Endometrial microvascular endothelial cells (primary cell): ENCODE measurements around the gene CTNNAL1. TPM values are rescaled to one million over a fixed set of nuclear protein-coding genes. Genes with fewer than 3 reads are reported as not detected.
"Not testable (repeated sequence)": the region's sequence is repeated elsewhere in the genome, so short reads cannot be mapped to it uniquely, and the experiment has no call there.

Experiments used
- in situ Hi-C: cut with HindIII; loops from 2 replicates; pipeline ENCODE4 v1.10.0; 2017; ENCODE audit warnings: low sequenced_read_pairs, low pct_unique_long_range_greater_than_20kb; ENCODE audit errors: inconsistent ontology term
- total RNA-seq: library from RNA; depleted of rRNA; stranded (reverse); fragments of >200 nt; gene quantifications from one replicate; pipeline ENCODE4 v1.2.3, GENCODE V29; 2015; ENCODE audit errors: inconsistent ontology term

Gene CTNNAL1
- total RNA-seq, 1 donor from 2014 or later = 153 TPM

DNA sequence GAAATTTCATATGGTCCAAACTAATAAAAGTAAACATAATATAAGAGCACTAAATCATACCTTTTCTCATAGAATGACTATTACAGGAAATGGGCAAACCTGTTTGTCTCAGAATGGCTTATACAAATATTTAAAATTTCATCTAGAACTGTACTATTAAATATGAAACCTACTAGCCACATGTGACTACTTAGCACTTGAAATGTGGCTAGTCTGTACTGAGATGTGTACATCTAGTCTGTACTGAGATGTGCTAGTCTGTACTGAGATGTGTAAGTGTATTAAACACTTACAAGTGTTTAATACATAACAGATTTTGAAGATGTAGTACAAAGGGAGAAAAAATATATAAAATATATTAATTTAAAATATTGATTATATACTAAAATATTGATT, 56.7 kb downstream of the CTNNAL1 start:
- in situ Hi-C loops = no loop called here

GRCh38 chr9:108956022-108956630, 57.2 kb downstream of the CTNNAL1 start:
- in situ Hi-C loops = no loop called here

- in situ Hi-C loops = no loop called here
Measured at GRCh38 chr9:108953983-108954574, 59.2 kb downstream of the CTNNAL1 start.

DNA sequence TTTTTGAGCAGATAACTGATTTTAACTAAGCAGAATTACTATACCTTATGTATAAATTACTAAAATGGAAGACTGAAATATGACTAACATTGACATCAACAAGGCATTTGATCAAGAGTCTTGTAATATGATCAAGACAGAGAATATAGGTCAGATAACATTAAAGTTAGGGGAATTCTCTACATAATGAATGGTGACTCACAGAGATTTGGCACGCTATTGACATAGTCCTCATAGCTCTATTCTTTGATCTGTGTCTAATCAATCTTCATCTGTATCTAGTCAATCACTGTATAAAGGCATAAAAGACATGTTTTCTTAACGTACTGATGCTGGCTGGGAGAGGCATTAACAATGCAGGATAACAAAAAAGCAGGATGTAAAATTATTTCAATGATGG, 61.7 kb downstream of the CTNNAL1 start:
- in situ Hi-C loops = no loop called here

GRCh38 chr9:108950168-108950567, 63.1 kb downstream of the CTNNAL1 start:
- in situ Hi-C loops = no loop called here

DNA sequence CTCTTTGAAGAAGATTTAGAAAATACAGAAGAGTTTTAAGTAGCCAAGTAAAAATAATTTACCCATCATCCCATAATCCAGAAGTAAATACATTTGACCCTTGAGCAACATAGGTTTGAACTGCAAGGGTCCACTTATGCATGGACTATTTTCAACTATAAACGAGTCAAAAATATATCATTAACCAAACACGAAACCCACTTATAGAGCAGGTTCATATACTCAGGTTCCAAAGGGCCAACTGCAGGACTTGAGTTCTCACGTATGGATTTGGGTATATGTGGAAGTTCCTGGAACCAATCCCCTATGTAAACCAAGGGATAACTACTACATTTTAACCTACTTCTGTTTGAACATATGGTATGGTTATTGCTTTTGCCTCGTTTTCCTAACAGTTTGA, 73.3 kb downstream of the CTNNAL1 start:
- in situ Hi-C loops = no loop called here

DNA sequence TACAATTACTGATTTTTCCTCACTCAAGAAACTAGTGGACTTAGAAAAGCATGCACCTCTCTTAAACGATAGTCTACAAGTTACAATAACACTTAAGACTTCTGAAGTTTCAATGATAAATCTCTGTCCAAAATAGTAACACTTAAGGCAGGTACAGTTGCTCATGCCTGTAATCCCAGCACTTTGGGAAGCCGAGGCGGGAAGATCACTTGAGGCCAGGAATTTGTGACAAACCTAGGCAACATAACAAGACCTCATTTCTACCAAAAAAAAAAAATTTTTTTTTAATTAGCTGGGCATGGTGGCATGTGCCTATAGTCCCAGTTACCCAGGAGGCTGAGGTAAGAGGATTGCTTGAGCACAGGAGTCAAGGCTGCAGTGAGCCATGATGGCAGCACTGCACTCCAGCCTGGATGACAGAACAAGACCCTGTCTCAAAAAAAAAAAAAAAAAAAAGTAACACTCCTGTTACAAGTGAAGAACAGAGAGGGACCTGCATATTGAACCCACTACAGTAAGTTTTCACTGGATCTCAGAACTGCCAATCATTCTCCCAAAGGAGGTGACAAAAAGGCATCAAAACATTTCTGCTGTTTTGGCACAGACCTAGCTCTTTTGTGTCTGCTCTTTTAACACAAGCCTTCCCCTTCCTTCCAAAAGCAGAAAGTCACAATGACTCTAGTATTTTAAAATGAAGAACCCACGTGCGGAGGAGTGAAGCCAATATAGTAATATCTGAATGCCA, 75.6 kb downstream of the CTNNAL1 start:
- in situ Hi-C loops = no loop called here

GRCh38 chr9:108934323-108934893, 78.9 kb downstream of the CTNNAL1 start, which contains the start of gene ABITRAM:
Gene ABITRAM, plus strand, starts transcription at chr9:108934400. Its CDS starts 87 bp downstream, at chr9:108934487.
- in situ Hi-C loops = no loop called here

DNA sequence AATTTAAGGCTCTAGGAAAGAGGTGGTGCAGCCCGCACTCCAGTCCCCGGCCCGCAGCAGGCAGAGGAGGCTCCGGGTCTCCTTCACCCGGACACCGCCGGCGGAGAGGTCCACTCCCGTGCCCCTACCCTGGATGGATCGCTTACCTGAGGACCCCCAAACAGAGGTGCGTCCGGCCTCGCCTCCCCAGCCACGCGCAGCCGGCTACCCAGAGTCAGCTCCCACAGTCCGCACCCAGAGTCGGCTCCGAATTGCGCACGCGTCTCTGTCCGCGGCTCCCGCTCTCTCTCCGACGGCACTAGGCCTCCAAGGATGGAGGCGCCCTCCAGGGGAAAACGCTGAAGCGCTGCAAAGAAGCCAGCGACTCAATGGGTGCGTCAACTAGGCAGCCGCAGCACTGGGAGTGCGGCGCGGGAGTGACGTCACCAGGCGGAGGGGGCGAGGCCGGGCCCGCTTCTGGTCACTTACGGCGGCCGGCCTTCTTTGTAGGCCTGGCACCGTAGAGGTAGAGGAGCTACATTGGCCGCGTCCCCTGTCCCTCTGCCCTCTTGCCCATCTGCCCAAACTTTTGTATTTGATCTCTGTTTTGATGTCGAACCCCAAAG, 79.5 kb downstream of the CTNNAL1 start, which contains the start of gene ELP1:
Gene ELP1, minus strand, starts transcription at position 407 of the 605 bp plus-strand sequence. CDS start 2,978 bp downstream, outside the sequence.
- in situ Hi-C loops = no loop called here

GRCh38 chr9:108933231-108933717, 80.0 kb downstream of the CTNNAL1 start:
- in situ Hi-C loops = no loop called here

- in situ Hi-C loops = no loop called here
Measured at GRCh38 chr9:108928386-108928785, 84.9 kb downstream of the CTNNAL1 start.

DNA sequence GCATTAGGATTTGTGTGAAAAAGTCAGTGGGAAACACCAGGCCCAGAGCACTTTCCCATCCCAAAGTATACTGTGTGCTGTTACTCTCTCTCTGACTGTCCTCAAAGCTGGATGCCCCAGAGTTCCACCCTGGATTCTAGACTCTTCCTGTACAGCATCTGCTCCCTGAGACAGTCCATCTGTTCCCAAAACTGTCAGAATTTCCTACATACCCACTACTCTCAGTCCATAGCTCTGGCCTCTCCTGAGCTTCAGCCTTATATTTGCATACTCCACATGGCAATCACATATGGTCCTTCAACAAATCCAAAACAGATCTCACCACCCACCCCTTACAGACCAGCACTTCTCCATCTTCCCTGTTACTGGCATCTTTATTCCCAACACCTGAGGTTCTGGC, 88.8 kb downstream of the CTNNAL1 start:
- in situ Hi-C loops = no loop called here

GRCh38 chr9:108921200-108921599, 92.1 kb downstream of the CTNNAL1 start:
- in situ Hi-C loops = no loop called here

GRCh38 chr9:108920401-108920800, 92.9 kb downstream of the CTNNAL1 start:
- in situ Hi-C loops = not testable (repeated sequence)

- in situ Hi-C loops = no loop called here
Measured at GRCh38 chr9:108919517-108919916, 93.8 kb downstream of the CTNNAL1 start.

DNA sequence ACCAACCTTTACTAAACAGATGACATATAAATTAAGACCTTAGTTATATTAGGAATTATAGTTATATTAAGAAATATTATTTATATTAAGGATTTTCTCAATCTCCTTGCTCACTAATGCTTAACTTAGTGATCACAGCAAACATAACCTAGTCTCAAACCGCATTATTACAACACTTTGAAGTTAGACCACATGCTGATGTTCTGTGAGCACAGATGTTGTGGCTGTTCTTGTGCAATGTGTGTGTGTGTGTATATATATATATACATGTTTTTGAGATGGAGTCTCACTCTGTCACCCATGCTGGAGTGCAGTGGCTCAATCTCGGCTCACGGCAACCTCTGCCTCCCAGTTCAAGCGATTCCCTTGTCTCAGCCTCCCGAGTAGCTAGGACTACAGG, 99.9 kb downstream of the CTNNAL1 start:
- in situ Hi-C loops = no loop called here

DNA sequence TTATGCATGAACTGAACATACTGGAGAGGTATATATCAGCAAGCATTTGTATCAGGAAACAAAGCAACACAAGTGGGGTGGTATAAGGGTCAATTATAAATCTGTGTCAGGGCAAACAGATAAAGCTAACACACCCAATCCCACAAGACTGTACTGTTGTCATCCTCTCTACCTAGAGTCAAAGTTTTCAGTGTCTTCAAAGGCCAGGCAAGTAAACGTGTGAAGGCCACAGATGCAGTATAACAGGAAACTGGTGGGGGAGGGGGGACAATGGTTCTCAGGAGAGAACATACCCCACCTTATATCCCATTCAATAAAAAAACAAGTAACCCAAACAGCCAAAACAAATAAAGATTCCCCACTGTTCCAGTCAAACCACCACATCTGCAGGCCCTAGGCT, 101.5 kb downstream of the CTNNAL1 start:
- in situ Hi-C loops = no loop called here

DNA sequence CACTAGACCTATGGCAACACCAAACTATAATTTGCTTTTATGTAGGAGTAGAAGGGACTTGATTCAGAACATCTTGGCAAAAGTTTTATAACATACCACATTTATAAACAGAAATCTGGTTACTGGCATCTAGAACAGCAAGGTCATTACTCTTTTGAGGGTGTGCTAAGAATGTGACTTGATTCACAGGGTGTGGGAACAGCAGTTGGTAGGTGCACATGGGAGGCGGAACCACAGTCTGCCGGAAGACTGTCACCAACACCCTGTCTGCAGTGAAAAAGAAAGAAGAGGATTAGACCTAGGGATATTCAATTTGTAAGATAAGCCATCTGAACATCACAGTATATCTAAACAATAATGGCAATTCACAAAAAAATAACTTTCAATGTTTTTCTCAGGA, 102.4 kb downstream of the CTNNAL1 start:
- in situ Hi-C loops = no loop called here

DNA sequence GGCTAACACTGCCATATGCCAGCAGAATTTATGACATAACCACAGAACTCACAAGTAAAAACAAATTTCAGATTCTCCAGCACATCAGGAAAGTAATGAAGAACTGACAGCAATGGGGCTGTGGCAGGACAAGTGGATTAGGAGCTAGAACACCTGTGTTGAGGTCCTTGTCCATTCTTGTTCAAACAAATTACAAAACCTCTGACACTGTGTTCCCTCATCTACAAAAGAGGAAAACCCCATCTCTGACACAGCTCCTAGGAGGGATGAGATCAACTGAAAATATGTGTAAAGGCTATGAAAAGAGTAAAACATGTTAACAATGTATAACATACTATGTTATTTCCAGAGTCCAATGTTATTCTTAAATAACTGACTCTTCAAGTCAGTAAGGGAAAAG, 102.9 kb downstream of the CTNNAL1 start:
- in situ Hi-C loops = no loop called here
